ENCODE measurements around the gene MAP3K10. TPM values are rescaled to one million over a fixed set of nuclear protein-coding genes. Genes with fewer than 3 reads are reported as not detected.

Gene MAP3K10
- total RNA-seq, 1 experiment from 2014 or later, result 11.2 TPM

DNA sequence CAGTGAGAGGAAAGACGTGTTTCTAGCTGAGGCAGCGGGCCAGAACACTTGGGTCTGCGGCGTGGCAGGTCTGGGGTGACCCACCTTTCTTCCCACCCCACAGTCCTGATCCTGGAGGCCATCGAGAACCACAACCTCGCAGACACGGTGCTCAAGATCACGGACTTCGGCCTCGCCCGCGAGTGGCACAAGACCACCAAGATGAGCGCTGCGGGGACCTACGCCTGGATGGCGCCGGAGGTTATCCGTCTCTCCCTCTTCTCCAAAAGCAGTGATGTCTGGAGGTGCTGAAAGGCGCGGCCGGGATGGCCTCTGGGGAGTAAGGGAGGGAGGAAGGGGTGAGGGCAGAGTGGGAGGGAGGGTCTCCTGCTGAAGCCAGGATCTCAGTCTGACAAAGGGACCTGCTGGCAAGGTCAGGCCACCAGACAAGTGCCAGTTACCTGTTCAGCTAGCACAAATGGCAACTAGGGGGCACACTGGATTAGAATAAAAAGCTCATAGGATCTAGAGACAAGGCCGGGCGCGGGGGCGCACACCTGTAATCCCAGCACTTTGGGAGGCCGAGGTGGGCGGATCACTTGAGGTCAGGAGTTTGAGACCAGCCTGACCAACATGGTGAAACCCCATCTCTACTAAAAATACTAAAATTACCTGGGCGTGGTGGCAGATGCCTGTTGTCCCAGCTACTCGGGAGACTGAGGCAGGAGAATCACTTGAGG, 7.2 kb downstream of the MAP3K10 start:
- ATAC-seq, result no peak

DNA sequence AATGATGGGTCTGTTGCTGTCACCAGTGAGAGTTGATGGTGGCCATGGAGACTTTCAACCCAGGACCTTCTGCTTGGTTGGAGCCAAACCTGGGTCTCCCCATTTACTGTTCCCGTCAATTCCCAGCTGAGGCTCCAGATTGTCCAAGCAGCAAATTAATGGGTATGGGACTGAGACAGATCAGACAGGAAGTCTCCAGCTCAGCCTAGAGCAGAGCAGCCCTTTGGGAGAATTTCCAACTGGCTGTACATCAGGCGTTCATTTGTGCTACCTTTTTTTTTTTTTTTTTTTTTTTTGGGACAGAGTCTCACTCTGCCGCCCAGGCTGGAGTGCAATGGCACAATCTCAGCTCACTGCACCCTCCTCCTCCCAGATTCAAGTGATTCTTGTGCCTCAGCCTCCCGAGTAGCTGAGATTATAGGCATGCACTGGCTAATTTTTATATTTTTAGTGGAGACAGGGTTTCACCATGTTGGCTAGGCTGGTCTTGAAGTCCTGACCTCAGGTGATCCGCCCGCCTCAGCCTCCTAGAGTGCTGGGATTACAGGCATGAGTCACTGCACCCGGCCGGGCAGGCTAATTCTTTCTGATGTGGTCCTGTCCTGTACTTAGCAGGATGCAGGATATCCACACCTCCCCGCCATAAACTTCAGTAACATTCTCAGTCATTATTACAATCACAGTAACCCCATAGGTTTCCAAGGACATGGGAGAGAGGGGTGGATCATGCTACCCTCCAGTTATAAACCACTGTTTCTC, 9.3 kb downstream of the MAP3K10 start:
- BruUV-seq (replicated peaks), result no TSS peak
- Histone ChIP-seq H3K79me2 (ENCODE audit: low read length) (no peaks in the 10 kb centered on the region), H3F3A (ENCODE audit: low read length, unreplicated experiment) (no peaks in the 10 kb centered on the region), H2AFZ (ENCODE audit: low read length) (no peak overlapping the region), H3K4me2 (ENCODE audit: low read length) (no peak overlapping the region), H3K27ac (ENCODE audit: low read length) (no peak overlapping the region), H3K9me2 (replicated peaks; ENCODE audit: low read length) (no peaks in the 10 kb centered on the region), H3K36me3 (ENCODE audit: low read depth, low read length) (no peaks in the 10 kb centered on the region), H3K4me1 (ENCODE audit: insufficient read depth, low read length) (no peaks in the 10 kb centered on the region), H3K4me3 (ENCODE audit: low read length) (no peak overlapping the region), H3K27me3 (ENCODE audit: low read length) (no peaks in the 10 kb centered on the region), H4K20me1 (ENCODE audit: low read length) (no peaks in the 10 kb centered on the region), H3K9me3 (ENCODE audit: low read length) (no peaks in the 10 kb centered on the region), H3K9ac (ENCODE audit: low read length) (no peak overlapping the region)
- DNase-seq (peak; percentile 24), ATAC-seq (peak; percentile 55)
- ChIA-PET CTCF (interaction anchor here (0.6 kb wide), 2 partner anchors 9 to 66 kb away, joined by 3 to 11 read pairs; partner anchors contain the start of gene MAP3K10), POLR2A (ENCODE audit: unreplicated experiment) (no interaction called here)
- intact Hi-C loops (cut with micrococcal nuclease), result no loop called here
- no peak for TF ChIP-seq EZH2 (IDR thresholded peaks at IDR 0.05; ENCODE audit: low read length, unreplicated experiment)
- TF ChIP-seq EZH2phosphoT487 (IDR thresholded peaks at IDR 0.05; ENCODE audit: borderline replicate concordance, low read length), result no peak
- TF ChIP-seq, protein P1, sequence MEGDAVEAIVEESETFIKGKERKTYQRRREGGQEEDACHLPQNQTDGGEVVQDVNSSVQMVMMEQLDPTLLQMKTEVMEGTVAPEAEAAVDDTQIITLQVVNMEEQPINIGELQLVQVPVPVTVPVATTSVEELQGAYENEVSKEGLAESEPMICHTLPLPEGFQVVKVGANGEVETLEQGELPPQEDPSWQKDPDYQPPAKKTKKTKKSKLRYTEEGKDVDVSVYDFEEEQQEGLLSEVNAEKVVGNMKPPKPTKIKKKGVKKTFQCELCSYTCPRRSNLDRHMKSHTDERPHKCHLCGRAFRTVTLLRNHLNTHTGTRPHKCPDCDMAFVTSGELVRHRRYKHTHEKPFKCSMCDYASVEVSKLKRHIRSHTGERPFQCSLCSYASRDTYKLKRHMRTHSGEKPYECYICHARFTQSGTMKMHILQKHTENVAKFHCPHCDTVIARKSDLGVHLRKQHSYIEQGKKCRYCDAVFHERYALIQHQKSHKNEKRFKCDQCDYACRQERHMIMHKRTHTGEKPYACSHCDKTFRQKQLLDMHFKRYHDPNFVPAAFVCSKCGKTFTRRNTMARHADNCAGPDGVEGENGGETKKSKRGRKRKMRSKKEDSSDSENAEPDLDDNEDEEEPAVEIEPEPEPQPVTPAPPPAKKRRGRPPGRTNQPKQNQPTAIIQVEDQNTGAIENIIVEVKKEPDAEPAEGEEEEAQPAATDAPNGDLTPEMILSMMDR (conservative IDR thresholded peaks at IDR 0.05; ENCODE audit: low read depth, low read length), result no peak

More for the DNA sequence above, 7.2 kb downstream of the MAP3K10 start:
- H3K9me2 ChIP-seq (replicated peaks; ENCODE audit: low read length), result no peaks in the 10 kb centered on the region
- H3K4me3 ChIP-seq (ENCODE audit: low read length), result no peak overlapping the region
- CTCF ChIA-PET, result interaction anchor here (0.7 kb wide), 1 partner anchor 38 kb away, joined by 3 read pairs; no protein-coding TSS in a partner anchor
- TF ChIP-seq, protein P1 (conservative IDR thresholded peaks at IDR 0.05; ENCODE audit: low read depth, low read length), result no peak
- no peak for TF ChIP-seq EZH2phosphoT487 (IDR thresholded peaks at IDR 0.05; ENCODE audit: borderline replicate concordance, low read length)
- TF ChIP-seq EZH2 (IDR thresholded peaks at IDR 0.05; ENCODE audit: low read length, unreplicated experiment), result no peak
- intact Hi-C loops (cut with micrococcal nuclease), result no loop called here
- no peaks in the 10 kb centered on the region for H4K20me1 ChIP-seq (ENCODE audit: low read length)
- no peak overlapping the region for H2AFZ ChIP-seq (ENCODE audit: low read length)
- H3F3A ChIP-seq (ENCODE audit: low read length, unreplicated experiment), result no peaks in the 10 kb centered on the region
- no peak overlapping the region for H3K4me2 ChIP-seq (ENCODE audit: low read length)
- H3K9ac ChIP-seq (ENCODE audit: low read length), result no peak overlapping the region
- H3K27me3 ChIP-seq (ENCODE audit: low read length), result no peaks in the 10 kb centered on the region
- H3K9me3 ChIP-seq (ENCODE audit: low read length), result no peaks in the 10 kb centered on the region
- no peaks in the 10 kb centered on the region for H3K79me2 ChIP-seq (ENCODE audit: low read length)
- POLR2A ChIA-PET (ENCODE audit: unreplicated experiment), result no interaction called here
- no peaks in the 10 kb centered on the region for H3K4me1 ChIP-seq (ENCODE audit: insufficient read depth, low read length)
- DNase-seq, result no peak
- BruUV-seq (replicated peaks), result no TSS peak
- H3K27ac ChIP-seq (ENCODE audit: low read length), result no peak overlapping the region
- H3K36me3 ChIP-seq (ENCODE audit: low read depth, low read length), result no peaks in the 10 kb centered on the region

DNA sequence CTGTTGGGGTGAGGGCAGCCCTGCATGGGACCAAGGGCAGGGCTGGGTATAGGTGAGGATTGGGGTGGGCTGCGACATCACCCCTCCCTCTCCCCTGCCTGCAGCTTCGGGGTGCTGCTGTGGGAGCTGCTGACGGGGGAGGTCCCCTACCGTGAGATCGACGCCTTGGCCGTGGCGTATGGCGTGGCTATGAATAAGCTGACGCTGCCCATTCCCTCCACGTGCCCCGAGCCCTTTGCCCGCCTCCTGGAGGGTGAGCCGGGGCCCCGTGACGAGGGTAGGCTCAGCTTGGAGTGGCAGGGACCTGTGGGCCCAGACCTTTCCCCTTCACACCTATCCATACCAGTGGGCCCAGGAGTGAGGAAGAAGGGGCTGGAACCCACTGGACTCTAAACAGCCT, 13.2 kb downstream of the MAP3K10 start:
- Histone ChIP-seq H3K4me1 (ENCODE audit: insufficient read depth, low read length) (no peaks in the 10 kb centered on the region), H3K4me2 (ENCODE audit: low read length) (no peak overlapping the region), H3K36me3 (ENCODE audit: low read depth, low read length) (no peaks in the 10 kb centered on the region), H3F3A (ENCODE audit: low read length, unreplicated experiment) (no peaks in the 10 kb centered on the region), H3K9me2 (replicated peaks; ENCODE audit: low read length) (no peaks in the 10 kb centered on the region), H4K20me1 (ENCODE audit: low read length) (no peaks in the 10 kb centered on the region), H2AFZ (ENCODE audit: low read length) (no peak overlapping the region), H3K27ac (ENCODE audit: low read length) (no peak overlapping the region), H3K4me3 (ENCODE audit: low read length) (no peak overlapping the region), H3K9me3 (ENCODE audit: low read length) (no peaks in the 10 kb centered on the region), H3K27me3 (ENCODE audit: low read length) (no peaks in the 10 kb centered on the region), H3K79me2 (ENCODE audit: low read length) (no peaks in the 10 kb centered on the region), H3K9ac (ENCODE audit: low read length) (no peak overlapping the region)
- intact Hi-C loops (cut with micrococcal nuclease), result no loop called here
- BruUV-seq (replicated peaks), result no TSS peak
- DNase-seq, result no peak
- ChIA-PET POLR2A (ENCODE audit: unreplicated experiment) (no interaction called here), CTCF (no interaction called here)
- ATAC-seq, result no peak
- TF ChIP-seq EZH2 (IDR thresholded peaks at IDR 0.05; ENCODE audit: low read length, unreplicated experiment) (no peak), EZH2phosphoT487 (IDR thresholded peaks at IDR 0.05; ENCODE audit: borderline replicate concordance, low read length) (no peak)
- TF ChIP-seq, protein P1 (conservative IDR thresholded peaks at IDR 0.05; ENCODE audit: low read depth, low read length), result no peak
